ENCODE data around the gene CFAP126. TPM values are rescaled to one million over a fixed set of nuclear protein-coding genes. Genes with fewer than 3 reads are reported as not detected.

The CFAP126 gene
- polyA plus RNA-seq, 1 donor from 2014 or later = not detected

GRCh38 chr1:161333166-161333565 lies 34.5 kb downstream of the CFAP126 start:
- Histone ChIP-seq H2AFZ (ENCODE audit: low read depth, low read length) (no peak overlapping the region), H3K4me2 (ENCODE audit: low read length) (no peak overlapping the region), H3K9ac (ENCODE audit: low read length) (no peak overlapping the region), H3K27ac (ENCODE audit: low read length) (no peak overlapping the region), H4K20me1 (ENCODE audit: insufficient read depth) (no peaks in the 10 kb centered on the region), H3K36me3 (ENCODE audit: insufficient read depth, low read length) (peaks cover 5% of the 10 kb centered on the region), H3F3A (ENCODE audit: insufficient read depth, low read length, poor library complexity, severe bottlenecking) (no peaks in the 10 kb centered on the region), H3K79me2 (replicated peaks; ENCODE audit: insufficient read depth, low read length) (no peaks in the 10 kb centered on the region), H3K27me3 (ENCODE audit: insufficient read depth, low read depth, low read length) (no peaks in the 10 kb centered on the region), H3K9me3 (ENCODE audit: low read length) (no peaks in the 10 kb centered on the region), H3K4me3 (ENCODE audit: low read length) (no peak overlapping the region), H3K9me2 (ENCODE audit: insufficient read depth, low read length) (no peaks in the 10 kb centered on the region)
- no peak for TF ChIP-seq RAD21 (conservative IDR thresholded peaks at IDR 0.05)
- TF ChIP-seq EZH2 (IDR thresholded peaks at IDR 0.05; ENCODE audit: borderline replicate concordance, insufficient read depth, low read length, poor library complexity, severe bottlenecking) = no peak
- no peak for TF ChIP-seq REST (IDR thresholded peaks at IDR 0.05; ENCODE audit: borderline replicate concordance)
- no peak for TF ChIP-seq POLR2AphosphoS5 (IDR thresholded peaks at IDR 0.05)
- TF ChIP-seq EP300 (conservative IDR thresholded peaks at IDR 0.05; ENCODE audit: poor library complexity, severe bottlenecking) = no peak
- TF ChIP-seq MXI1 (conservative IDR thresholded peaks at IDR 0.05; ENCODE audit: poor library complexity, severe bottlenecking) = no peak
- no peak for TF ChIP-seq CTCF (IDR thresholded peaks at IDR 0.05; ENCODE audit: poor library complexity, severe bottlenecking)
- no peak for TF ChIP-seq SMC3 (conservative IDR thresholded peaks at IDR 0.05; ENCODE audit: poor library complexity)
- no peak for TF ChIP-seq TAF1 (IDR thresholded peaks at IDR 0.05; ENCODE audit: low read depth)

- H2AFZ ChIP-seq (ENCODE audit: low read depth, low read length) = no peak overlapping the region
- H3F3A ChIP-seq (ENCODE audit: insufficient read depth, low read length, poor library complexity, severe bottlenecking) = no peaks in the 10 kb centered on the region
- TF ChIP-seq SMC3 (conservative IDR thresholded peaks at IDR 0.05; ENCODE audit: poor library complexity) (no peak), POLR2AphosphoS5 (IDR thresholded peaks at IDR 0.05) (no peak), TAF1 (IDR thresholded peaks at IDR 0.05; ENCODE audit: low read depth) (no peak), EP300 (conservative IDR thresholded peaks at IDR 0.05; ENCODE audit: poor library complexity, severe bottlenecking) (no peak), CTCF (IDR thresholded peaks at IDR 0.05; ENCODE audit: poor library complexity, severe bottlenecking) (no peak), REST (IDR thresholded peaks at IDR 0.05; ENCODE audit: borderline replicate concordance) (no peak), EZH2 (IDR thresholded peaks at IDR 0.05; ENCODE audit: borderline replicate concordance, insufficient read depth, low read length, poor library complexity, severe bottlenecking) (no peak), RAD21 (conservative IDR thresholded peaks at IDR 0.05) (no peak), MXI1 (conservative IDR thresholded peaks at IDR 0.05; ENCODE audit: poor library complexity, severe bottlenecking) (no peak)
- no peak overlapping the region for H3K4me3 ChIP-seq (ENCODE audit: low read length)
- peaks cover 5% of the 10 kb centered on the region for H3K36me3 ChIP-seq (ENCODE audit: insufficient read depth, low read length)
- no peaks in the 10 kb centered on the region for H3K9me2 ChIP-seq (ENCODE audit: insufficient read depth, low read length)
- no peaks in the 10 kb centered on the region for H3K9me3 ChIP-seq (ENCODE audit: low read length)
- no peaks in the 10 kb centered on the region for H4K20me1 ChIP-seq (ENCODE audit: insufficient read depth)
- H3K79me2 ChIP-seq (replicated peaks; ENCODE audit: insufficient read depth, low read length) = no peaks in the 10 kb centered on the region
- no peak overlapping the region for H3K27ac ChIP-seq (ENCODE audit: low read length)
- H3K9ac ChIP-seq (ENCODE audit: low read length) = no peak overlapping the region
- no peak overlapping the region for H3K4me2 ChIP-seq (ENCODE audit: low read length)
- no peaks in the 10 kb centered on the region for H3K27me3 ChIP-seq (ENCODE audit: insufficient read depth, low read depth, low read length)
Observed at GRCh38 chr1:161330346-161330745, 37.3 kb downstream of the CFAP126 start.
